IMR-90 (cell line): ENCODE results near the gene ARL6IP6. TPM values are rescaled to one million over a fixed set of nuclear protein-coding genes. Genes with fewer than 3 reads are reported as not detected.

Experiments
- ATAC-seq: fragments of 200-7000 bp; cut with Tn5 transposase; 2 replicates; pipeline ENCODE4 v1.9.1; 2020; ENCODE audit warnings: low read depth, mild to moderate bottlenecking, moderate library complexity
- BruUV-seq: library from RNA; stranded (reverse); fragments of 400-500 nt; replicated peaks from 2 replicates; lab custom pipeline; 2021; lab: Mats Ljungman, UMichigan
- CTCF ChIA-PET: fragments of 300-600 bp; formaldehyde crosslinking; extraction: SDS; loops from one replicate; lab custom pipeline; 2021; ENCODE audit warnings: antibody characterized with exemption; lab: Yijun Ruan, JAX
- POLR2A ChIA-PET: fragments of 300-600 bp; sonication (Branson Sonifier 250); formaldehyde crosslinking; loops from one replicate; lab custom pipeline; 2022; ENCODE audit warnings: antibody characterized with exemption; ENCODE audit not compliant: unreplicated experiment; lab: Charles Lee
- DNase-seq: peaks from one replicate; pipeline ENCODE4 v3.0.0; 2013
- H2AFZ ChIP-seq: replicated peaks from 2 replicates; pipeline ENCODE3; 2013; ENCODE audit warnings: low read length, mild to moderate bottlenecking; ENCODE audit not compliant: poor library complexity
- H2AK5ac ChIP-seq: 2 replicates; pipeline ENCODE4 v1.6.1; 2013; ENCODE audit warnings: low read depth, low read length, inconsistent platforms
- H2AK9ac ChIP-seq: replicated peaks from 2 replicates; pipeline ENCODE3; 2013; ENCODE audit warnings: mild to moderate bottlenecking, low read depth, low read length, moderate library complexity; ENCODE audit not compliant: poor library complexity
- H2BK120ac ChIP-seq: 2 replicates; pipeline ENCODE4 v1.6.1; 2013; ENCODE audit warnings: low read depth, low read length, inconsistent platforms
- H2BK15ac ChIP-seq: 3 replicates; pipeline ENCODE4 v1.6.1; 2013; ENCODE audit warnings: low read depth, low read length, inconsistent platforms
- H2BK20ac ChIP-seq: 2 replicates; pipeline ENCODE4 v1.6.1; 2013; ENCODE audit warnings: low read depth, mild to moderate bottlenecking, inconsistent platforms, low read length, moderate library complexity
- H2BK5ac ChIP-seq: 2 replicates; pipeline ENCODE4 v1.6.1; 2013; ENCODE audit warnings: mild to moderate bottlenecking, low read depth, low read length, inconsistent platforms; ENCODE audit not compliant: poor library complexity, severe bottlenecking
- H3K14ac ChIP-seq: replicated peaks from 2 replicates; pipeline ENCODE4 v1.6.1; 2013; ENCODE audit warnings: low read depth, low read length, inconsistent platforms
- H3K18ac ChIP-seq: 2 replicates; pipeline ENCODE4 v1.6.1; 2013; ENCODE audit warnings: low read depth, low read length, control low read depth
- H3K23ac ChIP-seq: 2 replicates; pipeline ENCODE4 v1.6.1; 2013; ENCODE audit warnings: low read depth, low read length, inconsistent platforms
- H3K27ac ChIP-seq: 2 replicates; pipeline ENCODE4 v1.5.1; 2013; ENCODE audit warnings: mild to moderate bottlenecking, control low read depth, low read length; ENCODE audit not compliant: insufficient read depth
- H3K27me3 ChIP-seq: 2 replicates; pipeline ENCODE4 v1.6.1; 2013; ENCODE audit warnings: low read length; ENCODE audit not compliant: control insufficient read depth, insufficient read depth
- H3K36me3 ChIP-seq: 2 replicates; pipeline ENCODE4 v1.6.1; 2013; ENCODE audit warnings: low read length, mixed read lengths; ENCODE audit not compliant: control insufficient read depth, insufficient read depth
- H3K4ac ChIP-seq: 2 replicates; pipeline ENCODE4 v1.6.1; 2013; ENCODE audit warnings: low read depth, low read length, inconsistent platforms
- H3K4me1 ChIP-seq: 2 replicates; pipeline ENCODE4 v1.6.1; 2013; ENCODE audit warnings: low read length, mixed read lengths; ENCODE audit not compliant: control insufficient read depth, insufficient read depth
- H3K4me2 ChIP-seq: 2 replicates; pipeline ENCODE4 v1.6.1; 2013; ENCODE audit warnings: low read depth, mild to moderate bottlenecking, control low read depth, low read length, moderate library complexity
- H3K4me3 ChIP-seq: 2 replicates; pipeline ENCODE4 v1.5.1; 2013; ENCODE audit warnings: low read depth, mild to moderate bottlenecking, control low read depth, low read length, moderate library complexity; ENCODE audit not compliant: insufficient read depth
- H3K56ac ChIP-seq: 2 replicates; pipeline ENCODE4 v1.6.1; 2013; ENCODE audit warnings: low read length, inconsistent platforms; ENCODE audit not compliant: insufficient read depth; ENCODE audit errors: extremely low read depth
- H3K79me1 ChIP-seq, 2 experiments: 2 replicates each; pipeline ENCODE4 v1.6.1; 2013; ENCODE audit warnings: low read length in 2 of 2, inconsistent platforms in 1 of 2, low read depth in 1 of 2
- H3K9ac ChIP-seq: 2 replicates; pipeline ENCODE4 v1.6.1; 2013; ENCODE audit warnings: low read depth, low read length, control low read depth
- H3K9me1 ChIP-seq: 2 replicates; pipeline ENCODE4 v1.6.1; 2013; ENCODE audit warnings: low read length, inconsistent platforms; ENCODE audit not compliant: insufficient read depth
- H3K9me3 ChIP-seq: 2 replicates; pipeline ENCODE4 v1.6.1; 2013; ENCODE audit warnings: low read length; ENCODE audit not compliant: control insufficient read depth, insufficient read depth
- H4K20me1 ChIP-seq: 2 replicates; pipeline ENCODE4 v1.6.1; 2013; ENCODE audit warnings: low read length, inconsistent platforms; ENCODE audit not compliant: insufficient read depth
- H4K5ac ChIP-seq: 2 replicates; pipeline ENCODE4 v1.6.1; 2013; ENCODE audit warnings: mild to moderate bottlenecking, low read depth, low read length, control low read depth
- H4K8ac ChIP-seq, 2 experiments: 2 replicates each; pipeline ENCODE4 v1.6.1; 2013; ENCODE audit warnings: low read depth in 2 of 2, low read length in 2 of 2, control low read depth in 1 of 2, inconsistent platforms in 1 of 2
- H4K91ac ChIP-seq: 2 replicates; pipeline ENCODE4 v1.6.1; 2013; ENCODE audit warnings: low read depth, low read length, inconsistent platforms; ENCODE audit not compliant: insufficient read depth
- BHLHE40 ChIP-seq: fragments of 150-350 bp; IDR thresholded peaks from 2 replicates; pipeline ENCODE4 v1.6.1; 2016; ENCODE audit warnings: mild to moderate bottlenecking, low read depth, low read length
- CEBPB ChIP-seq: IDR thresholded peaks from 2 replicates; pipeline ENCODE4 v1.6.1; 2012; ENCODE audit warnings: low read depth, low read length, improper control_type of control experiment
- CTCF ChIP-seq: conservative IDR thresholded peaks from 2 replicates; pipeline ENCODE4 v1.5.1; 2012; ENCODE audit warnings: mild to moderate bottlenecking, low read depth, low read length, improper control_type of control experiment
- ELK1 ChIP-seq: fragments of 150-350 bp; IDR thresholded peaks from 2 replicates; pipeline ENCODE4 v1.6.1; 2016; ENCODE audit warnings: low read depth, mild to moderate bottlenecking, low read length, moderate library complexity, borderline replicate concordance
- FOS ChIP-seq: fragments of 150-350 bp; IDR thresholded peaks from 2 replicates; pipeline ENCODE4 v1.6.1; 2016; ENCODE audit warnings: low read depth, low read length
- MAZ ChIP-seq: IDR thresholded peaks from 2 replicates; pipeline ENCODE4 v1.6.1; 2012; ENCODE audit warnings: low read depth, mild to moderate bottlenecking, low read length, improper control_type of control experiment, moderate library complexity, borderline replicate concordance
- MXI1 ChIP-seq: IDR thresholded peaks from 2 replicates; pipeline ENCODE4 v1.6.1; 2012; ENCODE audit warnings: low read depth, mild to moderate bottlenecking, low read length, moderate library complexity, borderline replicate concordance
- RCOR1 ChIP-seq: IDR thresholded peaks from 2 replicates; pipeline ENCODE4 v1.6.1; 2012; ENCODE audit warnings: mild to moderate bottlenecking, low read length, improper control_type of control experiment; ENCODE audit not compliant: insufficient replicate concordance
- RFX5 ChIP-seq: IDR thresholded peaks from 2 replicates; pipeline ENCODE4 v1.8.0; 2012; ENCODE audit warnings: low read depth, mild to moderate bottlenecking, low read length, moderate library complexity
- WGBS, 2 experiments: methylation state at CpG; one replicate each; pipeline versions ENCODE4 v1.1.5 to v1.1.7; 2013; ENCODE audit warnings: missing lambda C conversion rate in 2 of 2; ENCODE audit not compliant: insufficient read length in 1 of 2; ENCODE audit errors: extremely low coverage in 2 of 2; 5-methylcytosine and 5-hydroxymethylcytosine counted together
- dilution Hi-C: fragments of 300-500 bp; cut with HindIII; formaldehyde crosslinking; loops from one replicate; pipeline ENCODE4 v1.14.3; 2018; ENCODE audit warnings: low sequenced_read_pairs; ENCODE audit not compliant: unreplicated experiment
- in situ Hi-C: fragments of 300-500 bp; cut with MboI; formaldehyde crosslinking; loops from 3 replicates; pipeline ENCODE4 v1.14.3; 2019; ENCODE audit warnings: low sequenced_read_pairs, inconsistent platforms, mixed read lengths
- intact Hi-C: fragments of 100-400 bp; cut with micrococcal nuclease; formaldehyde crosslinking; loops from 2 replicates; pipeline ENCODE4 v1.10.0; 2022
- polyA plus RNA-seq, 3 experiments: library from polyadenylated mRNA; depleted of rRNA; stranded (reverse); fragments of >200 nt; gene quantifications; 2 replicates each; pipeline ENCODE4 v1.2.3, GENCODE V29; 2012; ENCODE audit warnings: low replicate concordance in 1 of 3
- total RNA-seq: library from RNA; depleted of rRNA; stranded (reverse); fragments of >200 nt; gene quantifications from 2 replicates; pipeline ENCODE4 v1.2.3, GENCODE V29; 2012

The ARL6IP6 gene
- total and polyA plus RNA-seq, 2 of the 4 experiments (the other 2 are of a cell fraction): 4.1 to 14.7 TPM

GRCh38 chr2:152716805-152717227 lies 1.6 kb upstream of the ARL6IP6 start:
- Histone ChIP-seq H3K4me3 (peak overlapping the region; percentile 92), H2BK15ac (no peak overlapping the region), H2AFZ (peak overlapping the region; percentile 100), H2AK9ac (peak overlapping the region; percentile 96), H2BK5ac (peak overlapping the region; percentile 80), H3K27ac (peak overlapping the region; percentile 89), H4K8ac (peak overlapping the region; percentile 88 to 89), H3K27me3 (no peaks in the 10 kb centered on the region), H4K91ac (peak overlapping the region; percentile 61), H3K9me1 (no peaks in the 10 kb centered on the region), H3K4me2 (peak overlapping the region; percentile 90), H3K23ac (peak overlapping the region; percentile 75; the same call in 1 of the 2 replicates), H3K14ac (peak overlapping the region; percentile 83), H3K9ac (peak overlapping the region; percentile 91), H3K36me3 (peaks cover 4% of the 10 kb centered on the region; the same call in 1 of the 2 replicates), H3K79me1 (peaks cover 4 to 29% of the 10 kb centered on the region in 2 experiments; a peak in 3 of 4 replicates), H3K9me3 (no peaks in the 10 kb centered on the region), H2AK5ac (peak overlapping the region; percentile 53; the same call in 1 of the 2 replicates), H4K20me1 (peaks cover 9% of the 10 kb centered on the region; the same call in 1 of the 2 replicates), H3K4ac (peak overlapping the region; percentile 74), H2BK120ac (peak overlapping the region; percentile 44; the same call in 1 of the 2 replicates), H3K18ac (no peak overlapping the region; the same call in 1 of the 2 replicates), H4K5ac (peak overlapping the region; percentile 78), H2BK20ac (no peak overlapping the region), H3K4me1 (peaks cover 2% of the 10 kb centered on the region; the same call in 1 of the 2 replicates), H3K56ac (peak overlapping the region; percentile 73)
- no TSS peak for BruUV-seq
- TF ChIP-seq ELK1 (no peak), CTCF (no peak), BHLHE40 (no peak), CEBPB (no peak), RFX5 (no peak), RCOR1 (no peak), MXI1 (no peak), FOS (no peak), MAZ (no peak)
- dilution Hi-C loops (no loop called here), intact Hi-C loops (no loop called here), in situ Hi-C loops (no loop called here)
- ATAC-seq: no peak; the same call in 1 of the 2 replicates
- WGBS, 2 experiments: 1% methylated on average over 12 of the region's 13 CpGs; no CpG with 5 or more reads in 1 of the 2 experiments
- ChIA-PET POLR2A (interaction anchor here (0.6 kb wide), 1 partner anchor 45 kb away, joined by 17 read pairs; no protein-coding TSS in a partner anchor), CTCF (interaction anchor here (0.7 to 1.0 kb wide), 2 partner anchors 20 to 81 kb away, joined by 3 read pairs; no protein-coding TSS in a partner anchor)
- DNase-seq: no peak
